ENCODE measurements around the gene SHC3. TPM values are rescaled to one million over a fixed set of nuclear protein-coding genes. Genes with fewer than 3 reads are reported as not detected.

SHC3 gene
- total RNA-seq, 1 donor from 2014 or later, result 0.85 TPM

DNA sequence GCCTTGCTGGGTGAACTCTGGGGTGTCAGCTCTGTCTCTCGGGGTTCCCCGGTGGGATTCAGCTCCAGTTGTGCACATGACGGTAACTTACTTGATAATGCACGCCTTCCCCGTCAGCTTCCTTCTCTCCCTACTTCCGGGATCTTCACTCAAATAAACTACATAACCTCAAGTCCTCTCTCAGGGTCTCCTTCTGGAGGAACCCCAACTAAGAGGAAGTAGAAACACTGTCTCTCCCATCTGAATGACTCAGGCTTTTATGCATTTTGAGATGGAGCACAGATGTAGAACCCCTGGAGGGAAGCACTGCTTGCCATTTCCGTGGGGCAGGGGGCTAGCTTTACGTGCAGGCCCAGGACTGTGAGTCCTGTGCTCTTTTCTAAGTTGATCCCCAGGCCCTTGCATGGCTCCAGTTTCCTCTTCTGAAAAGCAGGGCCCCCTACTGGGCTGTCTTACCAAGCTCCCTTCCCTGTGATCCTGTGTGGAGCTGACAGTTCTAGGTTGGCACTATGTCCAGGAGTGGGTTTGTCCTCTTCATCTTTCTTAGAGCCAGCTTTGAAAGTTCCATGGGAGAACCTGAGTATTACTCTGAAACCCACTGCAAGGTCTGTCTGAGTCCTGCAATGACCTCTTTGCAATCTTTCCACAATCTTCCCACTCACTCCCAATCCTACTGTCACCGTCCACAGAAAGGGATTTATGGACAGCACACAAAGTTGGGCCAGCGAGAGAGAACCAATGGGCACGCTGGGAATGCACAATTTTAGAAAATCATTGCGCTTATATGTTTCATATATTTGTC lies 169.7 kb downstream of the SHC3 start:
- H3K9me3 ChIP-seq, result no peaks in the 10 kb centered on the region
- no peaks in the 10 kb centered on the region for H3K4me1 ChIP-seq
- no peaks in the 10 kb centered on the region for H3K27me3 ChIP-seq
- intact Hi-C loops (cut with DNase I), result no loop called here
- TF ChIP-seq, protein P1, sequence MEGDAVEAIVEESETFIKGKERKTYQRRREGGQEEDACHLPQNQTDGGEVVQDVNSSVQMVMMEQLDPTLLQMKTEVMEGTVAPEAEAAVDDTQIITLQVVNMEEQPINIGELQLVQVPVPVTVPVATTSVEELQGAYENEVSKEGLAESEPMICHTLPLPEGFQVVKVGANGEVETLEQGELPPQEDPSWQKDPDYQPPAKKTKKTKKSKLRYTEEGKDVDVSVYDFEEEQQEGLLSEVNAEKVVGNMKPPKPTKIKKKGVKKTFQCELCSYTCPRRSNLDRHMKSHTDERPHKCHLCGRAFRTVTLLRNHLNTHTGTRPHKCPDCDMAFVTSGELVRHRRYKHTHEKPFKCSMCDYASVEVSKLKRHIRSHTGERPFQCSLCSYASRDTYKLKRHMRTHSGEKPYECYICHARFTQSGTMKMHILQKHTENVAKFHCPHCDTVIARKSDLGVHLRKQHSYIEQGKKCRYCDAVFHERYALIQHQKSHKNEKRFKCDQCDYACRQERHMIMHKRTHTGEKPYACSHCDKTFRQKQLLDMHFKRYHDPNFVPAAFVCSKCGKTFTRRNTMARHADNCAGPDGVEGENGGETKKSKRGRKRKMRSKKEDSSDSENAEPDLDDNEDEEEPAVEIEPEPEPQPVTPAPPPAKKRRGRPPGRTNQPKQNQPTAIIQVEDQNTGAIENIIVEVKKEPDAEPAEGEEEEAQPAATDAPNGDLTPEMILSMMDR (IDR thresholded peaks at IDR 0.05), result peak in 1 of 3 experiments; percentile 5
- no peak overlapping the region for H3K27ac ChIP-seq
- peaks cover 9 to 26% of the 10 kb centered on the region in 2 donors for H3K36me3 ChIP-seq
- no peak overlapping the region for H3K4me3 ChIP-seq
- peak in 1 of 2 donors; percentile 27 for DNase-seq (ENCODE audit: low spot score in 2 of 2)

GRCh38 chr9:89008055-89008743 lies 170.4 kb downstream of the SHC3 start:
- DNase-seq (ENCODE audit: low spot score in 2 of 2), result peak in 1 of 2 donors; percentile 33
- intact Hi-C loops (cut with DNase I), result no loop called here
- Histone ChIP-seq H3K4me1 (no peaks in the 10 kb centered on the region), H3K9me3 (no peaks in the 10 kb centered on the region), H3K27me3 (no peaks in the 10 kb centered on the region), H3K4me3 (no peak overlapping the region), H3K36me3 (peaks cover 15 to 34% of the 10 kb centered on the region in 2 donors), H3K27ac (no peak overlapping the region)
- TF ChIP-seq, protein P1 (IDR thresholded peaks at IDR 0.05), result no peak

GRCh38 chr9:89006996-89007967 lies 171.3 kb downstream of the SHC3 start:
- Histone ChIP-seq H3K9me3 (no peaks in the 10 kb centered on the region), H3K4me3 (no peak overlapping the region), H3K36me3 (peaks cover 24 to 43% of the 10 kb centered on the region in 2 donors), H3K27me3 (no peaks in the 10 kb centered on the region), H3K27ac (no peak overlapping the region), H3K4me1 (no peaks in the 10 kb centered on the region)
- DNase-seq (ENCODE audit: low spot score in 2 of 2), result peak in 1 of 2 donors; percentile 51
- TF ChIP-seq, protein P1 (IDR thresholded peaks at IDR 0.05), result no peak
- intact Hi-C loops (cut with DNase I), result no loop called here

DNA sequence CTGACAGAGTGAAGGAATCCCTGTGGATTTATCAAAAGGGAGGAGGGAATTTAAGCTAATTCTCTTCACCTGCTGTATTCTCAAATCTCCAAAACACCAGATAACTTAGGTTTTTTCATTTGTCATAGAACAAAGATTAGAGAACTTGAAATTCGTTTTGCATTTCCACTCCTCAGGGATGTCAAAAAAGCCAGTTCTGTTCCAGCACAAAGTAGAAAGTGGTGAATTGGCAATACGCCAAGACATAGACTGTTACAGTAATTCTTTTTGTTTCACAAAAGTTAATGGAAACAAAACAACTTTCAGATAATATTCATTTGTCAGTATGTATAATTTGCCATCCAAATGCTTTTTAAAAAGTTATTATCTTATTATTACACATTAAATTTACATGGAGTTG lies 172.4 kb downstream of the SHC3 start:
- no peak overlapping the region for H3K4me3 ChIP-seq
- no peak for DNase-seq (ENCODE audit: low spot score in 2 of 2)
- intact Hi-C loops (cut with DNase I), result no loop called here
- H3K4me1 ChIP-seq, result peaks cover 0 to 3% of the 10 kb centered on the region in 2 donors
- peaks cover 26 to 51% of the 10 kb centered on the region in 2 donors for H3K36me3 ChIP-seq
- no peaks in the 10 kb centered on the region for H3K27me3 ChIP-seq
- TF ChIP-seq, protein P1 (IDR thresholded peaks at IDR 0.05), result no peak
- no peak overlapping the region for H3K27ac ChIP-seq
- no peaks in the 10 kb centered on the region for H3K9me3 ChIP-seq

- Histone ChIP-seq H3K4me1 (peaks cover 3 to 11% of the 10 kb centered on the region in 2 donors), H3K27ac (no peak overlapping the region), H3K9me3 (no peaks in the 10 kb centered on the region), H3K27me3 (no peaks in the 10 kb centered on the region), H3K36me3 (peaks cover 26 to 52% of the 10 kb centered on the region in 2 donors), H3K4me3 (no peak overlapping the region)
- intact Hi-C loops (cut with DNase I), result no loop called here
- DNase-seq (ENCODE audit: low spot score in 2 of 2), result peak in 1 of 2 donors; percentile 54
- TF ChIP-seq, protein P1 (IDR thresholded peaks at IDR 0.05), result no peak
Observed at GRCh38 chr9:89005323-89005722, 173.3 kb downstream of the SHC3 start.

Data from ascending aorta (tissue), 2 donors.